Measurements from ENCODE around the gene SSR1. TPM values are rescaled to one million over a fixed set of nuclear protein-coding genes. Genes with fewer than 3 reads are reported as not detected.

The SSR1 gene
- total and polyA plus RNA-seq, 2 of the 13 experiments (the other 11 are each of a cell fraction or from before 2014, with no cell fraction given) = 203 to 243 TPM

DNA sequence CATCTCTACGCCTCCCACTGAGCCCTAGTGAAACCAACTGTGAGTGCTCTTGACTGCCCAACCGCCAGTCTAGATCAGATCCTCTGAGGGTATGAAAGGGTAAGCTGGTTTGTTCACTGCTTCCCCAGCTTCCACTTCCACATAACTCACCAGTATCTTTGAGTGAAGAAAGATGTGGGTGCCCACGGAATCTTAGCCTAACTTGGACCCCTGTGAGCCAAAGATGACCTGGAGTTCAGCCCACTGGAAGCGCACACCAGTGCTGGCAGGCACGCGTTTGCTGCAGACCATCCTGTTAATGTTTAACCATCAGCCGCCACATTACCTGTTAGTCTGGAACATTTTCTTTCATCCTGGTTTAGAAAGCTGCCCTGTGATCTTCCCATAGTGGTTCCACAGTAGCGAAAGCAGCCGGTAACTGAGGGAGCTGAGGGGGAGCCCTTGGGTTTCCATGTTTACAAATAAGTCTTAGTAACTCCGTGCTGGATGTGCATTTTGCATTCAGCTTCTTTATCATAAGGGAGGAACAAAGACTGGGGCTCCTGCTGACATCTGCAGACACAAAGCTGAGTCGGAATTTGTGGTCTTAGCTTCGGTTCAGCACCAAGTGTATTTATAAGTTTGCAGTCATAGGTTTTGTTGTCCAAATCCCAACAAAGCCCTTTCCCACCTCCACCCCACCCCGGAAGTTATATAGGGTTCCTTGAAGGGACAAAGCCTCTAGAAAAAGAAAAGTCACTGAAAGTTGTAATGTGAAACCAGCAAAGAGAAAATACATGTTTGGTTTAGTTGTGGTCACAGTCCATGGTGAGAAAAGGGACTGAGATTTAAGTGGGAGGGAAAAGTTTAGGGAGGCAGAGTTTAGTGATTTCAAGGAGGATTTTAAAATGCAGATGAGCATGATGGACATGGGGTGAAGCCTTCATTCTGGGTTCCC lies 71.0 kb downstream of the SSR1 start (continued):
- TF ChIP-seq SUZ12 (IDR thresholded peaks at IDR 0.05; ENCODE audit: low read depth, low read length) = no peak
- 0 out of 2 replicates have a peak, but pooled peaks have one; percentile 46 for TF ChIP-seq MLX (CRISPR knock-in tag; IDR thresholded peaks at IDR 0.05)
- TF ChIP-seq POLR2A (IDR thresholded peaks at IDR 0.05; ENCODE audit: insufficient read depth in 1 of 2, low read depth in 2 of 2, low read length in 2 of 2) = peak in 1 of 2 experiments; percentile 48; a peak in 2 of 4 replicates
- no peak for TF ChIP-seq PTBP1 (IDR thresholded peaks at IDR 0.05; ENCODE audit: low read depth, low read length, poor library complexity, severe bottlenecking)
- no peak for TF ChIP-seq ZNF672 (CRISPR knock-in tag; IDR thresholded peaks at IDR 0.05)
- TF ChIP-seq, protein P1, sequence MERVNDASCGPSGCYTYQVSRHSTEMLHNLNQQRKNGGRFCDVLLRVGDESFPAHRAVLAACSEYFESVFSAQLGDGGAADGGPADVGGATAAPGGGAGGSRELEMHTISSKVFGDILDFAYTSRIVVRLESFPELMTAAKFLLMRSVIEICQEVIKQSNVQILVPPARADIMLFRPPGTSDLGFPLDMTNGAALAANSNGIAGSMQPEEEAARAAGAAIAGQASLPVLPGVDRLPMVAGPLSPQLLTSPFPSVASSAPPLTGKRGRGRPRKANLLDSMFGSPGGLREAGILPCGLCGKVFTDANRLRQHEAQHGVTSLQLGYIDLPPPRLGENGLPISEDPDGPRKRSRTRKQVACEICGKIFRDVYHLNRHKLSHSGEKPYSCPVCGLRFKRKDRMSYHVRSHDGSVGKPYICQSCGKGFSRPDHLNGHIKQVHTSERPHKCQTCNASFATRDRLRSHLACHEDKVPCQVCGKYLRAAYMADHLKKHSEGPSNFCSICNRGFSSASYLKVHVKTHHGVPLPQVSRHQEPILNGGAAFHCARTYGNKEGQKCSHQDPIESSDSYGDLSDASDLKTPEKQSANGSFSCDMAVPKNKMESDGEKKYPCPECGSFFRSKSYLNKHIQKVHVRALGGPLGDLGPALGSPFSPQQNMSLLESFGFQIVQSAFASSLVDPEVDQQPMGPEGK (CRISPR knock-in tag; IDR thresholded peaks at IDR 0.05) = peak; percentile 51; the same call in 1 of the 2 replicates
- peak; percentile 97 for TF ChIP-seq TBX2 (CRISPR knock-in tag; IDR thresholded peaks at IDR 0.05; ENCODE audit: borderline replicate concordance)
- TF ChIP-seq MTF1 (CRISPR knock-in tag; IDR thresholded peaks at IDR 0.05) = no peak
- TF ChIP-seq RBM39 (IDR thresholded peaks at IDR 0.05; ENCODE audit: low read depth, low read length, poor library complexity, severe bottlenecking) = no peak
- TF ChIP-seq GATA4 (IDR thresholded peaks at IDR 0.05; ENCODE audit: borderline replicate concordance, low read depth) = no peak
- peak; percentile 25; the same call in 1 of the 2 replicates for TF ChIP-seq PRDM15 (CRISPR knock-in tag; IDR thresholded peaks at IDR 0.05)
- TF ChIP-seq, protein P2, sequence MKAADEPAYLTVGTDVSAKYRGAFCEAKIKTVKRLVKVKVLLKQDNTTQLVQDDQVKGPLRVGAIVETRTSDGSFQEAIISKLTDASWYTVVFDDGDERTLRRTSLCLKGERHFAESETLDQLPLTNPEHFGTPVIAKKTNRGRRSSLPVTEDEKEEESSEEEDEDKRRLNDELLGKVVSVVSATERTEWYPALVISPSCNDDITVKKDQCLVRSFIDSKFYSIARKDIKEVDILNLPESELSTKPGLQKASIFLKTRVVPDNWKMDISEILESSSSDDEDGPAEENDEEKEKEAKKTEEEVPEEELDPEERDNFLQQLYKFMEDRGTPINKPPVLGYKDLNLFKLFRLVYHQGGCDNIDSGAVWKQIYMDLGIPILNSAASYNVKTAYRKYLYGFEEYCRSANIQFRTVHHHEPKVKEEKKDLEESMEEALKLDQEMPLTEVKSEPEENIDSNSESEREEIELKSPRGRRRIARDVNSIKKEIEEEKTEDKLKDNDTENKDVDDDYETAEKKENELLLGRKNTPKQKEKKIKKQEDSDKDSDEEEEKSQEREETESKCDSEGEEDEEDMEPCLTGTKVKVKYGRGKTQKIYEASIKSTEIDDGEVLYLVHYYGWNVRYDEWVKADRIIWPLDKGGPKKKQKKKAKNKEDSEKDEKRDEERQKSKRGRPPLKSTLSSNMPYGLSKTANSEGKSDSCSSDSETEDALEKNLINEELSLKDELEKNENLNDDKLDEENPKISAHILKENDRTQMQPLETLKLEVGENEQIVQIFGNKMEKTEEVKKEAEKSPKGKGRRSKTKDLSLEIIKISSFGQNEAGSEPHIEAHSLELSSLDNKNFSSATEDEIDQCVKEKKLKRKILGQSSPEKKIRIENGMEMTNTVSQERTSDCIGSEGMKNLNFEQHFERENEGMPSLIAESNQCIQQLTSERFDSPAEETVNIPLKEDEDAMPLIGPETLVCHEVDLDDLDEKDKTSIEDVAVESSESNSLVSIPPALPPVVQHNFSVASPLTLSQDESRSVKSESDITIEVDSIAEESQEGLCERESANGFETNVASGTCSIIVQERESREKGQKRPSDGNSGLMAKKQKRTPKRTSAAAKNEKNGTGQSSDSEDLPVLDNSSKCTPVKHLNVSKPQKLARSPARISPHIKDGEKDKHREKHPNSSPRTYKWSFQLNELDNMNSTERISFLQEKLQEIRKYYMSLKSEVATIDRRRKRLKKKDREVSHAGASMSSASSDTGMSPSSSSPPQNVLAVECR (CRISPR knock-in tag; IDR thresholded peaks at IDR 0.05; ENCODE audit: borderline replicate concordance) = peak; percentile 68; the same call in 1 of the 2 replicates
- TF ChIP-seq, protein P3, sequence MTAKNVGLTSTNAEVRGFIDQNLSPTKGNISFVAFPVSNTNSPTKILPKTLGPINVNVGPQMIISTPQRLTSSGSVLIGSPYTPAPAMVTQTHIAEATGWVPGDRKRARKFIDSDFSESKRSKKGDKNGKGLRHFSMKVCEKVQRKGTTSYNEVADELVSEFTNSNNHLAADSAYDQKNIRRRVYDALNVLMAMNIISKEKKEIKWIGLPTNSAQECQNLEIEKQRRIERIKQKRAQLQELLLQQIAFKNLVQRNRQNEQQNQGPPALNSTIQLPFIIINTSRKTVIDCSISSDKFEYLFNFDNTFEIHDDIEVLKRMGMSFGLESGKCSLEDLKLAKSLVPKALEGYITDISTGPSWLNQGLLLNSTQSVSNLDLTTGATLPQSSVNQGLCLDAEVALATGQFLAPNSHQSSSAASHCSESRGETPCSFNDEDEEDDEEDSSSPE (CRISPR knock-in tag; IDR thresholded peaks at IDR 0.05) = 0 out of 2 replicates have a peak, but pooled peaks have one; percentile 23
- peak; percentile 70 for TF ChIP-seq HNF4A (CRISPR knock-in tag; IDR thresholded peaks at IDR 0.05)
- TF ChIP-seq ZFP36 (IDR thresholded peaks at IDR 0.05; ENCODE audit: borderline replicate concordance, low read depth, low read length, partially characterized antibody) = no peak
- TF ChIP-seq ZNF747 (CRISPR knock-in tag; IDR thresholded peaks at IDR 0.05; ENCODE audit: borderline replicate concordance) = peak; percentile 69; the same call in 1 of the 2 replicates
